H1 (cell line): ENCODE results near the gene DHRS7C. TPM values are rescaled to one million over a fixed set of nuclear protein-coding genes. Genes with fewer than 3 reads are reported as not detected.

Experiments
- CTCF ChIA-PET: fragments of 300-600 bp; sonication (Branson Sonifier 250); formaldehyde crosslinking; loops from one replicate; lab custom pipeline; 2021; ENCODE audit not compliant: partially characterized antibody; lab: Charles Lee
- POLR2A ChIA-PET: fragments of 300-600 bp; sonication (Branson Sonifier 250); formaldehyde crosslinking; loops from one replicate; lab custom pipeline; 2021; ENCODE audit warnings: inconsistent platforms; ENCODE audit not compliant: partially characterized antibody; lab: Charles Lee
- DNase-seq, 2 experiments: peaks; one replicate each; pipeline versions ENCODE4 v3.0.0 to v3.0.0-alpha.2; 2010 to 2022; ENCODE audit warnings: low spot score in 2 of 2, low read depth in 1 of 2, mixed read lengths in 1 of 2
- FAIRE-seq: peaks from 2 replicates; lab custom pipeline; 2011; peaks lifted over from hg19 to GRCh38; lab: Jason Lieb, UNC
- H2AFZ ChIP-seq: 2 replicates; pipeline ENCODE4 v1.8.1; 2012; ENCODE audit warnings: low read length, inconsistent platforms
- H2AK5ac ChIP-seq: 2 replicates; pipeline ENCODE4 v1.6.1; 2013; ENCODE audit warnings: low read depth, low read length
- H2BK120ac ChIP-seq: replicated peaks from 2 replicates; pipeline ENCODE3; 2013; ENCODE audit warnings: low read depth, low read length, inconsistent platforms
- H2BK12ac ChIP-seq: 2 replicates; pipeline ENCODE4 v1.6.1; 2013; ENCODE audit warnings: low read depth, low read length
- H2BK15ac ChIP-seq: 2 replicates; pipeline ENCODE4 v1.6.1; 2013; ENCODE audit warnings: low read length
- H2BK20ac ChIP-seq: 2 replicates; pipeline ENCODE4 v1.6.1; 2013; ENCODE audit warnings: low read length
- H2BK5ac ChIP-seq: 2 replicates; pipeline ENCODE4 v1.6.1; 2013; ENCODE audit warnings: low read depth, low read length
- H3K14ac ChIP-seq: 2 replicates; pipeline ENCODE4 v1.6.1; 2013; ENCODE audit warnings: inconsistent platforms; ENCODE audit not compliant: insufficient read length
- H3K18ac ChIP-seq: 2 replicates; pipeline ENCODE4 v1.6.1; 2013; ENCODE audit warnings: low read length; ENCODE audit errors: extremely low read depth
- H3K23ac ChIP-seq: 2 replicates; pipeline ENCODE4 v1.6.1; 2013; ENCODE audit warnings: inconsistent platforms; ENCODE audit not compliant: insufficient read length
- H3K23me2 ChIP-seq: 2 replicates; pipeline ENCODE4 v1.6.1; 2013; ENCODE audit warnings: low read depth, low read length
- H3K27ac ChIP-seq: 2 replicates; pipeline ENCODE4 v1.6.1; 2011; ENCODE audit warnings: low read depth, low read length, inconsistent platforms
- H3K27me3 ChIP-seq, 4 experiments: replicated peaks in 1 of 4; 1 replicate in 1 of 4; 2 replicates in 3 of 4; pipeline versions ENCODE4 v1.6.1 to v1.8.1; 2011 to 2013; ENCODE audit warnings: low read length in 3 of 4, mild to moderate bottlenecking in 3 of 4, inconsistent platforms in 2 of 4, mixed read lengths in 2 of 4, moderate library complexity in 1 of 4; ENCODE audit not compliant: control insufficient read depth in 3 of 4, insufficient read depth in 3 of 4; ENCODE audit errors: extremely low read depth in 1 of 4
- H3K36me3 ChIP-seq, 4 experiments: 2 replicates each; pipeline versions ENCODE4 v1.6.1 to v1.8.1; 2011 to 2013; ENCODE audit warnings: mild to moderate bottlenecking in 4 of 4, low read length in 3 of 4, moderate library complexity in 2 of 4, control low read depth in 1 of 4, inconsistent platforms in 1 of 4; ENCODE audit not compliant: insufficient read depth in 4 of 4, control insufficient read depth in 2 of 4
- H3K4ac ChIP-seq: replicated peaks from 2 replicates; pipeline ENCODE3; 2013; ENCODE audit warnings: low read length, low read depth, mixed read lengths, inconsistent platforms; ENCODE audit not compliant: insufficient read length
- H3K4me1 ChIP-seq, 4 experiments: replicated peaks in 1 of 4; 1 replicate in 1 of 4; 2 replicates in 3 of 4; pipeline versions ENCODE4 v1.6.1 to v1.8.1; 2011 to 2013; ENCODE audit warnings: low read length in 3 of 4, inconsistent platforms in 2 of 4, mixed read lengths in 1 of 4; ENCODE audit not compliant: insufficient read depth in 4 of 4, control insufficient read depth in 3 of 4
- H3K4me2 ChIP-seq, 2 experiments: 2 replicates each; pipeline versions ENCODE4 v1.6.1 to v1.8.1; 2011 to 2013; ENCODE audit warnings: low read depth in 2 of 2, low read length in 2 of 2, control low read depth in 1 of 2, inconsistent platforms in 1 of 2, mild to moderate bottlenecking in 1 of 2; ENCODE audit not compliant: insufficient read depth in 1 of 2
- H3K4me3 ChIP-seq, 4 experiments: fragments of 200-600, 300-600 bp in 1 of 4; sonication (generic), shearing (Covaris generic), sonication (Bioruptor Twin) in 1 of 4; 2 replicates each; pipeline versions ENCODE4 v1.5.1 to v1.8.1; 2011 to 2016; ENCODE audit warnings: low read length in 4 of 4, low read depth in 3 of 4, control low read depth in 2 of 4, inconsistent platforms in 2 of 4, mild to moderate bottlenecking in 2 of 4, mixed read lengths in 1 of 4, moderate library complexity in 1 of 4; ENCODE audit not compliant: insufficient read depth in 2 of 4; ENCODE audit errors: extremely low read depth in 1 of 4
- H3K56ac ChIP-seq: replicated peaks from 2 replicates; pipeline ENCODE3; 2013; ENCODE audit warnings: low read depth, mild to moderate bottlenecking, mixed read lengths, low read length, inconsistent platforms; ENCODE audit not compliant: insufficient read length
- H3K79me1 ChIP-seq: 2 replicates; pipeline ENCODE4 v1.6.1; 2013; ENCODE audit warnings: low read depth, low read length, control low read depth
- H3K79me2 ChIP-seq, 2 experiments: 2 replicates each; pipeline versions ENCODE4 v1.6.1 to v1.8.1; 2012 to 2013; ENCODE audit warnings: low read length in 2 of 2, mild to moderate bottlenecking in 2 of 2, inconsistent platforms in 1 of 2; ENCODE audit not compliant: insufficient read depth in 2 of 2, control insufficient read depth in 1 of 2
- H3K9ac ChIP-seq, 4 experiments: replicated peaks in 1 of 4; 1 replicate in 1 of 4; 2 replicates in 3 of 4; pipeline versions ENCODE4 v1.6.1 to v1.8.1; 2011 to 2013; ENCODE audit warnings: low read depth in 3 of 4, low read length in 3 of 4, control low read depth in 2 of 4, mild to moderate bottlenecking in 2 of 4, moderate library complexity in 2 of 4, inconsistent platforms in 1 of 4; ENCODE audit errors: extremely low read depth in 1 of 4
- H3K9me3 ChIP-seq, 2 experiments: 2 replicates each; pipeline versions ENCODE4 v1.6.1 to v1.8.1; 2012 to 2013; ENCODE audit warnings: mild to moderate bottlenecking in 2 of 2, moderate library complexity in 2 of 2, control low read depth in 1 of 2, inconsistent platforms in 1 of 2, low read depth in 1 of 2, low read length in 1 of 2, mixed read lengths in 1 of 2; ENCODE audit not compliant: insufficient read depth in 2 of 2
- H4K20me1 ChIP-seq, 2 experiments: replicated peaks in 1 of 2; 2 replicates each; pipeline versions ENCODE3 to v1.8.1; 2011 to 2013; ENCODE audit warnings: inconsistent platforms in 2 of 2, low read length in 2 of 2, mild to moderate bottlenecking in 1 of 2; ENCODE audit not compliant: insufficient read depth in 2 of 2, control insufficient read depth in 1 of 2
- H4K5ac ChIP-seq: 2 replicates; pipeline ENCODE4 v1.6.1; 2013; ENCODE audit warnings: low read length, low read depth, mixed read lengths, inconsistent platforms; ENCODE audit not compliant: insufficient read length
- H4K8ac ChIP-seq: 2 replicates; pipeline ENCODE4 v1.8.0; 2013; ENCODE audit warnings: mild to moderate bottlenecking, moderate library complexity, low read length, inconsistent platforms; ENCODE audit not compliant: insufficient read depth; ENCODE audit errors: extremely low read depth
- H4K91ac ChIP-seq: replicated peaks from 2 replicates; pipeline ENCODE3; 2013; ENCODE audit warnings: low read length, mixed read lengths, inconsistent platforms; ENCODE audit not compliant: insufficient read length
- BRCA1 ChIP-seq: IDR thresholded peaks from 2 replicates; pipeline ENCODE4 v1.6.1; 2012; ENCODE audit warnings: low read depth, low read length, improper control_type of control experiment
- CEBPB ChIP-seq: IDR thresholded peaks from 2 replicates; pipeline ENCODE4 v1.6.1; 2012; ENCODE audit warnings: low read depth, low read length
- CREB1 ChIP-seq: IDR thresholded peaks from 2 replicates; pipeline ENCODE4 v1.6.1; 2012; ENCODE audit warnings: inconsistent platforms
- CTBP2 ChIP-seq: IDR thresholded peaks from 2 replicates; pipeline ENCODE4 v1.7.0; 2011; ENCODE audit warnings: borderline replicate concordance, mild to moderate bottlenecking, moderate library complexity, mixed read lengths, low read length; ENCODE audit not compliant: insufficient read depth, insufficient read length
- GABPA ChIP-seq: IDR thresholded peaks from 2 replicates; pipeline ENCODE4 v1.6.1; 2011; ENCODE audit warnings: mild to moderate bottlenecking, low read length, moderate library complexity, borderline replicate concordance; ENCODE audit not compliant: insufficient read depth
- KDM1A ChIP-seq: fragments of 200-600, 300-600 bp; sonication (generic); IDR thresholded peaks from 2 replicates; pipeline ENCODE4 v1.7.1; 2016; ENCODE audit warnings: mild to moderate bottlenecking, low read length, borderline replicate concordance
- MAX ChIP-seq: IDR thresholded peaks from 2 replicates; pipeline ENCODE4 v1.6.1; 2012; ENCODE audit warnings: inconsistent platforms
- PHF8 ChIP-seq: fragments of 200-600 bp; sonication (generic); conservative IDR thresholded peaks from 2 replicates; pipeline ENCODE4 v1.7.1; 2012; ENCODE audit warnings: low read depth, mild to moderate bottlenecking, inconsistent platforms, low read length, moderate library complexity
- POU5F1 ChIP-seq: IDR thresholded peaks from 2 replicates; pipeline ENCODE4 v1.6.1; 2011; ENCODE audit warnings: low read depth, mild to moderate bottlenecking, low read length, moderate library complexity
- SIN3A ChIP-seq, 2 experiments: IDR thresholded peaks in 1 of 2; conservative IDR thresholded peaks in 1 of 2; 2 replicates each; pipeline ENCODE4 v1.6.1; 2011 to 2012; ENCODE audit warnings: low read length in 2 of 2, improper control_type of control experiment in 1 of 2, low read depth in 1 of 2, mild to moderate bottlenecking in 1 of 2
- SIX5 ChIP-seq: IDR thresholded peaks from 2 replicates; pipeline ENCODE4 v1.6.1; 2011; ENCODE audit warnings: mild to moderate bottlenecking, low read depth, low read length
- SP2 ChIP-seq: IDR thresholded peaks from 2 replicates; pipeline ENCODE4 v1.6.1; 2012; ENCODE audit warnings: mild to moderate bottlenecking, low read length, inconsistent platforms
- SRF ChIP-seq: IDR thresholded peaks from 2 replicates; pipeline ENCODE4 v1.6.1; 2011; ENCODE audit warnings: mild to moderate bottlenecking, low read depth, low read length, moderate library complexity
- SUZ12 ChIP-seq: fragments of 200-600 bp; sonication (generic); IDR thresholded peaks from 2 replicates; pipeline ENCODE4 v1.6.1; 2012; ENCODE audit warnings: mild to moderate bottlenecking, inconsistent platforms, low read length, moderate library complexity, mixed read lengths
- TCF12 ChIP-seq: IDR thresholded peaks from 2 replicates; pipeline ENCODE4 v1.6.1; 2011; ENCODE audit warnings: low read depth, mild to moderate bottlenecking, low read length
- YY1 ChIP-seq: IDR thresholded peaks from 2 replicates; pipeline ENCODE4 v1.6.1; 2011; ENCODE audit warnings: low read depth, mild to moderate bottlenecking, low read length
- WGBS, 2 experiments: shearing (Covaris generic) in 1 of 2; methylation state at CpG; one replicate each; pipeline versions ENCODE4 v1.1.6 to v1.1.7; 2013 to 2015; ENCODE audit warnings: low lambda C conversion rate in 2 of 2, mixed read lengths in 2 of 2, inconsistent platforms in 1 of 2, low coverage in 1 of 2, missing lambda C conversion rate in 1 of 2; ENCODE audit not compliant: insufficient replicate concordance in 2 of 2, insufficient coverage in 1 of 2, insufficient read length in 1 of 2; ENCODE audit errors: extremely low coverage in 1 of 2, missing lambda C conversion rate in 1 of 2; 5-methylcytosine and 5-hydroxymethylcytosine counted together
- polyA plus RNA-seq, 7 experiments: library from polyadenylated mRNA; depleted of rRNA in 3 of 7; stranded (reverse) in 5 of 7; unstranded in 2 of 7; fragments of >200 nt in 5 of 7; fragments of 200-250 nt in 2 of 7; gene quantifications; 1 replicate in 5 of 7; 2 replicates in 1 of 7; 4 replicates in 1 of 7; pipeline versions ENCODE4 v1.2.1 to v1.2.3, GENCODE V29; 2011 to 2013; ENCODE audit warnings: missing spikeins in 2 of 7, mixed read lengths in 2 of 7
- total RNA-seq: library from RNA; stranded (reverse); fragmentation: NEBNext Ultra II Directional; extraction: Animal tissue kit (Norgen Biotek cat#: 25700); gene quantifications from 2 replicates; pipeline ENCODE4 v1.2.1, GENCODE V29; 2021

DHRS7C gene
- total and polyA plus RNA-seq, 2 of the 8 experiments (the other 6 are each of a cell fraction or from before 2014, with no cell fraction given) = not detected

- H3K79me2 ChIP-seq = no peaks in the 10 kb centered on the region
- no peak overlapping the region for H3K27ac ChIP-seq
- no peak overlapping the region for H3K4ac ChIP-seq
- no peaks in the 10 kb centered on the region for H3K4me1 ChIP-seq
- no peak overlapping the region for H2BK120ac ChIP-seq
- H2AK5ac ChIP-seq = no peak overlapping the region
- H3K9me3 ChIP-seq = 0 out of 4 replicates have a peak, but pooled peaks cover 0 to 2% of the 10 kb centered on the region in 2 experiments
- H3K4me2 ChIP-seq = no peak overlapping the region
- no peak overlapping the region for H3K56ac ChIP-seq
- WGBS, 2 experiments = 75% methylated on average over 4 of the region's 4 CpGs; no CpG with 5 or more reads in 1 of the 2 experiments
- ChIA-PET CTCF (interaction anchor here (1.5 to 2.0 kb wide), 3 partner anchors 12 to 84 kb away, joined by 3 to 4 read pairs (median 4); no protein-coding TSS in a partner anchor), POLR2A (no interaction called here)
- no peak overlapping the region for H4K5ac ChIP-seq
- no peak for FAIRE-seq
- no peak overlapping the region for H2BK12ac ChIP-seq
- no peak overlapping the region for H3K4me3 ChIP-seq
- DNase-seq = no peak
- no peaks in the 10 kb centered on the region for H3K79me1 ChIP-seq
- no peaks in the 10 kb centered on the region for H3K36me3 ChIP-seq
- no peak overlapping the region for H3K18ac ChIP-seq
- no peak overlapping the region for H3K9ac ChIP-seq
- H2BK20ac ChIP-seq = no peak overlapping the region
- H4K20me1 ChIP-seq = no peaks in the 10 kb centered on the region
- no peak overlapping the region for H2AFZ ChIP-seq
- no peak overlapping the region for H2BK15ac ChIP-seq
- H3K27me3 ChIP-seq = no peaks in the 10 kb centered on the region
- no peak overlapping the region for H3K23ac ChIP-seq
- H2BK5ac ChIP-seq = no peak overlapping the region
- no peaks in the 10 kb centered on the region for H3K23me2 ChIP-seq
- H3K14ac ChIP-seq = no peak overlapping the region
- H4K8ac ChIP-seq = no peak overlapping the region
- no peak overlapping the region for H4K91ac ChIP-seq
- TF ChIP-seq CEBPB (no peak), YY1 (no peak), CREB1 (no peak), SP2 (no peak), PHF8 (no peak), SIN3A (conservative IDR thresholded peaks at IDR 0.05 in 1 of 2, IDR thresholded peaks at IDR 0.05 in 1 of 2; ENCODE audit: low read depth in 1 of 2, low read length in 2 of 2) (no peak), SRF (no peak), BRCA1 (no peak), TCF12 (no peak), SUZ12 (no peak), SIX5 (no peak), POU5F1 (no peak), KDM1A (no peak), CTBP2 (no peak), MAX (no peak), GABPA (no peak)
Observed at GRCh38 chr17:9805769-9806168, 14.4 kb upstream of the DHRS7C start.
